ENCODE results near the gene VPS16. TPM values are rescaled to one million over a fixed set of nuclear protein-coding genes. Genes with fewer than 3 reads are reported as not detected.

The VPS16 gene
- total RNA-seq, 1 donor from 2014 or later = 18.0 TPM

GRCh38 chr20:2911200-2911599 is 70.7 kb downstream of the VPS16 start:
- intact Hi-C loops (cut with DNase I) = no loop called here
- DNase-seq (ENCODE audit: missing footprints) (no peak), ATAC-seq (no peak)

- DNase-seq (ENCODE audit: missing footprints) = no peak
- no peak for ATAC-seq
- intact Hi-C loops (cut with DNase I) = no loop called here
Observed at GRCh38 chr20:2914160-2914559, 73.6 kb downstream of the VPS16 start.

Other genes with a start within 250 kb of the VPS16 start
- gene NOP56, start 188.1 kb upstream of the VPS16 start, total RNA-seq = 46.7 TPM
- gene IDH3B, start 176.5 kb upstream of the VPS16 start, total RNA-seq = 255 TPM
- gene EBF4, start 148.0 kb upstream of the VPS16 start, total RNA-seq = 4.7 TPM
- gene CPXM1, start 40.1 kb upstream of the VPS16 start, total RNA-seq = 2.3 TPM
- not detected for gene C20orf141, start 25.8 kb upstream of the VPS16 start, total RNA-seq
- not detected for gene TMEM239, start 24.4 kb upstream of the VPS16 start, total RNA-seq
- gene PCED1A, start 90 bp upstream of the VPS16 start, total RNA-seq = 10.7 TPM
- gene PTPRA, start 32.7 kb downstream of the VPS16 start, total RNA-seq = 26.5 TPM
- not detected for gene GNRH2, start 202.9 kb downstream of the VPS16 start, total RNA-seq
- 52.2 TPM for gene MRPS26, start 205.3 kb downstream of the VPS16 start, total RNA-seq
- 0.54 TPM for gene OXT, start 230.9 kb downstream of the VPS16 start, total RNA-seq
- 0.84 TPM for gene AVP, start 244.0 kb downstream of the VPS16 start, total RNA-seq

All from Right ventricle myocardium inferior (tissue), 1 donor.